Hematopoietic multipotent progenitor cell treated with erythropoietin and hydrocortisone succinate and interleukin-3 and kit ligand, for 6 days (in vitro differentiated cells): ENCODE results near the gene KIF16B.
A peak's percentile ranks its signal among the peaks of the same experiment; 100 is the strongest.

Source experiments
- DNase-seq: peaks from one replicate; pipeline ENCODE4 v3.0.0-alpha.2; 2015

KIF16B gene

DNA sequence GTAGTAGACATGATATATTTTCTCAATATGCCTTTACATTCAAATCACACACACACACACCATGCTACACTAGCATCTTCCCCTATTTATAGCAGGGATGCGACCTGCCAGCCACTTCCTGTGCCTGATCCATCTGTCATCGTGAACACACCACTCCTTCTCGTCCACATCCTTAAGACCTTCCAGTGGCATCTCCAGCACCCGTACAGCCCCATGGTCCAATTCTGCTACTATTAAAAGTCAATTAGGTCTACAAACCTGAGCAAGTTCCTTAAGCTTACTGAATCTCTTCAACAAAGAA, 54.5 kb downstream of the KIF16B start:
- no peak for DNase-seq

DNA sequence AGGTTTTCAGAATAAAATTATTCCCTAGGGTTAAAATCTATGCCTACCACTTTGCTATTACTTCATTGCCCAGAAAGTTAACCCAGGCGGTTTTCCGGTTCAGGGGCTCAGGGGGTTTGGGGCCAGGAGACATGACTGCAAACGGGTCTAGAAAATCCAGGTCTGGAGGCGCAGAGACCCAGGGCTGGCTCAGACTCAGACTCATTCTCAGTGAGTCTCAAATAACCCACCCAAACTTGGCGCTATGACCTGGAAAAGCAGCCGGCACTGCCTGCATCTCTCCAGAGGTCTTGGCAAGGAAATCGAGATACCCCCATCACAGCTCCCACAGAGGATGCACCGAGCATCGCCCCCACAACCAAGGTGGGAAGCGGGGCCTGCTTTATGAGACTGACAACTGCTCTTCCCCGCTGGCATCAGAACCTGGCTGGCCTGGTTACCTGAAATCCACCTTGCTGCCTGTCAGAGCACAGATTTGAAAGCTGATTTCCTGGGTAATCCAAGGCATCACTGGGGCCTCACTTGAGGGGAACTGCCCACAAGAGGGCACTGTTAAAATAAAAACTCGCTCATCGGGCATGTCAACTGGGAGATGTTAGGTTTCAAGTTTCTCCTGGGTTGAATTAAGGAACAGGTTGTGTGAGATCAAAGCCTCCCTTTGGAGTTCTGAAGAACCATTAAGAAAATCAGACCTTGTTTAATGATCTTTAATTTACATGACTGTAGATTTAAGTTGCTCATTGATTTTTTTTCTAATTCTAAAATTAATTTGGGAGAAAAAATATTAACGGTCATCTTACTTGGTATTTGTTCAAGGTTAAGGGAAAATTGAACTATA, 55.1 kb downstream of the KIF16B start:
- peak; percentile 58 for DNase-seq

DNA sequence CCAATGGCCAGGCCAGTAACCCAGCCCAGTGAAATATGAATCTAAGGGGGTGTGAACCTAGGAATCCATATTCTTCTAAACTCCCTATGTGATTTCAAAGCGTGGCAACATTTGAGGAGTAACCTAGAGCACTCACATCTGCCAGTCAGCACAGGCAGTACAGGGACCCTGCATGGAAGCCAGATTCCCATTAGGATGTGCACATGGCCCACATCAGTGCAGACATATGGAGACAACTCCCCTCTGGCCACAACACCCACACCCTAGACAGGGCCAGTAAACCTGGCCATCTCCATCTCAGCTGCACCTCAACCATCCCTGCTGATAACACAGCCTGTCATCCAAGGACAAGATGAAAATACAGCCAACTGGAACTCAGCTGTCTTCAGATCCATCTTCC, 56.5 kb downstream of the KIF16B start:
- DNase-seq = no peak

DNA sequence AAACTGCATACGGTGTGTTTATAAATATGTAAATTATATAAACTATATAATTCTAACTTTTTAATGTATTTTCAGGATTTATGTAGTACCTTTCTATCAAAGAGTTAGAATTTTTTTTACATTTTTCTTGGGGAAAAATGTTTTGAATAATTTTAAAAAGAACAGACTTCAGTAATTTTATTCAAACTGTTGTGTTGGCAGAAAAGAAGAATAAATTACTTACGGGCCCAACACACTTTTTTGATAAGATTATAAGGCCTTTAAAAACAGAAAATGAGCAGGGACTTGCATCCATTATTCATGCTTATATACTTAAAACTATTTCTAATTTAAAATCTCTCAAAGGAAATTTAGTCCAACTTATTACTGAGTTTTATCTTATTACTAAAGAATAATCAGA, 58.2 kb downstream of the KIF16B start:
- DNase-seq = no peak

DNA sequence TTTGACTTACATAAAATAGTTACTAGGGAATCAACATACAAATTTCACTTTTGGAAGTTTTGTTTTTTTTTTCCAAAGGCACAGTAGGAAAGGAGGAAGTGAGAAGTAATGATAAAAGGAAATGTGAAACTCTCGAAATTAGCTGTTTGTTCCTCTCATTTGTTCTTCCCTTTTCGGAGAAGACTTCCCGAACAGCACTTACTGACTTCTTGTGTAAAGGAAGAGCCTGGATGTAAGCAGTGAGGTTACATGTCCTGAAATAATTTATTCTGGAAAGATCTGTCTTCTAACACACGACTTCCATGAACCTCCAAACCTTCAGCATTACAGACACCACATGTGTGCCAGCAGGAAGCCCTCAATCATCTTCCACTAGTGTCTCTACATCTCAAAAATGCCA, 59.1 kb downstream of the KIF16B start:
- DNase-seq = no peak

DNA sequence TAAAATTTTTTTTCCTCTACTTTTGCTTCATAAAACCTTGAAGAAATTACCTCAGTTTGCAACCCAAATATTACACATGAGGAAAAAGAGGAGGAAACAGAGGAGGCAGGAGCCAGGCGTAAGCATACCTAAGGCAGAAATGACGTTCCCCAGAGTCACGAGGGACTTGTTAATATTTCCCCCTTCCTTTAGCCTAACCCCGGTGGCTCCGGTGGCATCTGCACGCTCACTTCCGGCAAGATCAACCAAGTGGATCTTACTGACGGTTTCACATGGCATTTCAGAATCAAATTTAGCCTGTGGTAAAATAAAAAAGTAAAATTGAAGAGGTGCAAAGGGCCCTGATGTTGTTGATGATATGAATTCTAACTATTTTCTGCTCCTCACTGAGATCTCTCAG, 67.4 kb downstream of the KIF16B start:
- DNase-seq = no peak

DNA sequence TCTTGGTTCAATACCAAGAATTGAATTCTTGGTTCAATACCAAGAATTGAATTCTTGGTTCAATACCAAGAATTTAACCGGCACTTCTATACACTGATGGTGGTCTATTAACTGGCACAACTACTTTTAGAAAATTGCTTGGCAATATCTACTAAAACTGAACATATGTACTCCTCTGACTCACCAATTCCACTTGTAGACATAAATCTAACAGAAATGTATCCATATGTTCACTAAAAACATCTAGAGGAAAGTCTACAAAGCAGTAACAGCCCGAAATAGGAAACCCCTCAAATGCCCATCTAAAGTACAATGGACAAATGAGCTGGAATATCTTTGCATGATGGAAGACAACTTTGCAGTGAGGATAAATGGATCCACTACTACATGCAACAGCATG, 71.9 kb downstream of the KIF16B start:
- no peak for DNase-seq

DNA sequence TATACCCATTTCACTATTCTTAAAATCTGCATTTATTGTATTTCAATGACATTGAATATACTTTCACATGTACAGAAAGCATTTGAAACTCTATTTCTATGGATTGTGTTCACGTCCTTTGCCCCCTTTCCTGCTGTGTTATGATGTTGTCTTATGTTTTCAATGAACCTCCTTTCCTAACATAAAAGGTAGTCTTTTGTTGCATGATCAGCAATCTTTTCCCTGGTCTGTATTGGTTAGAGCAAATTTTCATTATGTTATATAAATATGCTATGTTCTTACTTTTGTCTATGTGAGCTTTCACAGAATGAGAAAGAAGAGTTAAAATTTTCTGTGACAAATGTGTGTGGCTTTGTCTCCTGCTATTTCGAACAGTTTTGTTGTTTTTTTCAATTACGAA, 73.1 kb downstream of the KIF16B start:
- no peak for DNase-seq

DNA sequence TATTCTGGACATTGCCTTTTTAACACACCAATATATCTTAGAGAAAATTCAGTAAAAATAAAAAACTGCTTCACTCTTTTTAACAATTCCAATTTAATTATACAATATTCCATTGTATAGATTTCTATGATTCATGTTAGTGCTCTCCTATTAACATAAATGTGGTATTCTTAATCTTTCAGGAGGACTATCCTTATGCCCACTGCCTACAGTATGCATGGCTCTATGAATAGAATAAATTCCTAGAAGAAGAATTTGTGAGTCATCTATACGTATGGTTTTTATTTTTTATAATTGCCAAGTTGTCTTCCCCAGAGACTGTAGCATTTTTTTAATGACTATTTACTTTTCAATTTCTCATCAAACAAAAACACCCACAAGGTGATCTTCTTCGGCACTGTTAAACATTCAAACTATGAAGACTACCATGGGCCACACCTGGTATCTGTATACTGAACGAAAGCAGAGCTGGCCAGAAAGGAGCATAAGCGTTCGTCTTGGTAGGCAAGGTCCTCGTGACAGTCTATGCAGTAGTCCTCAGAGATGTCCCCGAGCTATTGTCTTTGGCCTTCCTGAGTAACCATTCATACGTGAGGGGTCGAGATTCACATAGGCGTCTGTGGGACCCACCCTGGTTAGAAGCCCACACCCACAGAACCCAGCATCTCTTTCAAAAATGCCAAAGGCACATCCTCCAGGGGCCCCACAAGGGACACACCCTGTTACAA, 74.6 kb downstream of the KIF16B start:
- DNase-seq = no peak

DNA sequence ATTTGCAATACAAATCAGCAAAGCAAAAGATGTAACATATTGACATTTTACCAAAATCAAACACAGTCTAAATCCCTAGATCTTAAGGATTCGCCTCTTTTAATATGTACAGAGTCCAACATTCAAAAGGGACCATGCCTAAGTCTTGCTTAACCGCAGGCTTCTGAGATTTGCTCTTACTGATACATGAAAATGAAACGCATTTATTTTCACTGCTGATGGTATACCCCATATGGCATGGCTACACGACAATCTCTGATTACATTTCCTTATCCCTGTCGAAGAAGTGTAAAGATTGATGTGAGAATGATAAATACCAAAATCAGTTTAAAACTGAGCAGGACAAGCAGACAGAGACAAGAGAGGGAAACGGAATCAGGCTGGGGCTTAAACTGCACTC, 75.4 kb downstream of the KIF16B start:
- DNase-seq = no peak

DNA sequence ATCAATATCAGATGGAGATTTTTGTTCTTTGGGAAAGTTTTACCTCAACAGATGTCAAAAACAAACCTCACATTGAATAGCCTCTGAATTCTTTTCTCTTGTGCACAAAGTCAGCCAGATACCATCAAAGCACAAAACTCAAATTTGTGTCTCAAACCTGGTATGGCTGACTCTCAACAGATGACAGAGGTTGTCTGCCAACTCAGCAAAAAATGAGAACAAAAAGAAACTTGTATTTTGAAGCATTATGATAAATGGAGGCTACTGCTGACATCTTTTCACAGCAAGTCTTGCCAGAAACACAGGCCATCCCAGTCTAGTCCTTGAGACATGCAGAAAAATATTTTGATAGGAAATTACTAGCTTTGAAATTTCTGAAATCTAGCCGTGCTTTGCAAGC, 79.8 kb downstream of the KIF16B start:
- DNase-seq = no peak

DNA sequence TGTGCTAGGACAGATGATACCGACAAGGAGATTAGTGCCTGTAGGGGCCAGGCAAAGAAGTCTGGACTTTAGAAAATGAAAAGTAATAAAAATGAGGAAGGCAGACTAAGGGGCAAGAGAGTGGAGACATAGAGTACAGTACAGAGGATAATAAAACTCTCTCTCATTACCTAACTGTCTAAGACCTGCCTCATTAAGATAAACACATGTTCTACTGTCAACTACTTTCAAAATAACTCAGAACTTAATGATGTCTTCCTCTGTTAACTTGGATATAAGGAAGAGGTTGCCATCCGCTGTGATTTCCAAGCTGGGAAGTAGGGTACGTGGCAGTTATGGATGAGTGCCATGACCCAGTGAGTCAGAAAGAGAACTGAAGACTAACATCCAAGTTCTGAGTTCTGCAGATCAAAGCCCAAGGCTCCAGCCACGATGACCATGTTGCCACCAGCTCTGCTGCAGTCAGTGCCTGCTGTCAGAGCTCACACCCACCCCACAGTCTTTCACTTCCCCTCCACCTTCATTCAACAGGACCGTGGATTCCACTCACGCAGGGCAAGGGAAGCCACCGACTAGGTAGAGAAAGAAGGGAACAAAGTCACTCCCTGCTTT, 81.8 kb downstream of the KIF16B start:
- DNase-seq = no peak

DNA sequence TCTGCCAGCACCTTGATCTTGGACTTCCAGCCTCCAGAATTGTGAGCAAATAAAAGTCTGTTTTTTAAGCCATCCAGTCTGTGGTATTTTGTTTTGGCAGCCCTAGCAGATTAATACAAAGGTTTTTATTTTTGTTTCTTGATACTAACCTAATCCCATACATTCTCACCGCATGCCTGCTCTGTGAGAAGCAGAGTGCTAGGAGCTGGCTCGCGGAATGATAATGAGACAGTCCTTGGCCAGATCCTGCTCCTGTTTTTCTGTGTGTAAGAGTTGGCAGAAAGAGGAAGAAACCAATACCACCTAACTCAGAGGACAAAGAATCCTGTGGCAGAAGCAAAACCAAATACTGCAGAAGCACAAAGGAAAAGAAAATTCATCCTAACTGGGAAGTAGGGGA, 82.6 kb downstream of the KIF16B start:
- no peak for DNase-seq

DNA sequence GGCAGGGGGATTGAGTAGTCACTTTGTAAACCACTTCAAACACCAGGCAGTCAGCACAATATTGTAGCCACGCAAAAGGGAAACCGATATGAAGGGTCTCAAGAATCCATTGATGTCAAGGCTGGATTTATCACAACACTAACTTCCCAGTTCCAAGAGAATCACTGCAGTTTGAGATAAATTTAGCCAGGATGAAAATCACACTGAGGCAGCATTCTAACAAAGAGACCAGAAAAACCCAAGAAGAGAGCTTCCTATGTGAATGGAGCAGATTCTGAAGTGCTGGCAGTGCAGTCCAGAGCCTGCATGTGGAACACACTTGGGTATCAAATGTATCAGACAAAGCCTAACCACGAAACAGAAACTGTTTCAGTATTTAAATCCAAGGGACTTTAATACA, 84.6 kb downstream of the KIF16B start:
- no peak for DNase-seq

DNA sequence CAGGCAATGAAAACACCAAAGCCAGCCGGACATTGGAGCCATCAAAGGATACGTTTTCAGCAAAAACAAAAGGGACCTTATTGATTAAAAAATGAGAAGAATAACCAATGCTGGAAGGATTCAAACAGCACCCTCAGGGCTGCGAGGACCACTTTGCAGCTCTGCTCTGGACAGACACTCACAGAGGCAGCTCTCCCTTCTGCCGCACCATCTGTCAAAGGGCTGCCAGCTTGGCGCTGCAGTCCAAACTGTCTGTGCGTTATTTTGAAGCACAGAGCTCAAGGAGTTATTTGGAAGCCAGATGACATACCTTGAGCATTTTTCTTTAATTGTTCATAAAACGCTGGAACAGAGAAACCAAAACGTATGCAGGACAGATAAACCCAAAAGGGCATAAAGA, 85.2 kb downstream of the KIF16B start:
- no peak for DNase-seq

DNA sequence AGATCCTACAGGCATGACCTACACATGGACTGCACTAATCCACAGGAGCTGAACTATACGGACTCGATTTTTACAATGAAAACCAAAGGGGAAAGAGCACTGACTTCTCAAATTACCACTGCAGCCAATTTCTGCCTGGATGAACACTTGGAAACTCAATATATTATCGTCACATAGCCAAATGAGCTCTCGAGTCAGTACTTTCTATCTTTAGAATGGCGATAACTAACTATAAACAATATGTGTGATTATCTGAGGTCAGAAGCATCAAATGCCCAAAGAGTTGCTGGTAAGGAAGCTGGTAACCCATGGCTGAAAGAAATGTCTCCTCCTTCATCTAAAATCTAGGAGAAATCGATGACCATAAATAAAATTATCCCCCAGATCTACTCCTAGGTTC, 86.7 kb downstream of the KIF16B start:
- DNase-seq = no peak

DNA sequence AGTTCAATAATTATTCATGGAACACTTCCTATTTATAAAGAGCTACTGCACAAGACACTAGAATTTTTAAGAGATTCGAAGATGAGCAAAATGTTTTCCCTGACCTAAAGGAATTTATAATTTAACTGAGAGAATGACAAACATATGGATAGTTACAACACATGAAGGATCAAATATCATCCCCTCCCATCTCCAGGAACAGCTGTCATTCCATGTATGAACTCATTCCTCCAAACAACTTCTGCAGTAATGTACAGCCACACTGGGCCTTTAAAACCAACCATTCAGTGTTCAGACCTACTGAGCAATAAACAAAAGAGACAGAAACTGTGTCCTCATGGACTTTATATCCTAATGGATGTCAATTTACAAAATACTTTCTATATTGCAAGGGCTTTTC, 87.8 kb downstream of the KIF16B start:
- DNase-seq = no peak

DNA sequence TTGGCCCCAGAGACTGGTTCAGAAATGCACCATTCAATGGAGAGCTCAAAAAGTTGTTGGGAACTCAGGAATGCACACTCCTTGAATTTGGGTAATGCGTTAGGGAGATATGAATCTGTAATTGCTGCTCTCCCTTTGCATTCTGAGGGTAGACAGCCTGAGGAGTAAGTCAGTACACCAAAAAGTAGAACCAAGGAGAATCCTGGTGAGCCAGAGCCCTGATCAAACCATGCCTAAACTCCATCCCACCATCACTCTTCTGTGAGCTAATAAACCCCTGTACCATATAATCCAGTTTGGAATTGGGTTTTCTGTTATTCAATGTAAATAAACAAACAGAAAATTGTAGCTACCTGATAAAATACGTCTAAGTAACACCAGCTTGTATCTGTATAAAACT, 90.2 kb downstream of the KIF16B start:
- no peak for DNase-seq

DNA sequence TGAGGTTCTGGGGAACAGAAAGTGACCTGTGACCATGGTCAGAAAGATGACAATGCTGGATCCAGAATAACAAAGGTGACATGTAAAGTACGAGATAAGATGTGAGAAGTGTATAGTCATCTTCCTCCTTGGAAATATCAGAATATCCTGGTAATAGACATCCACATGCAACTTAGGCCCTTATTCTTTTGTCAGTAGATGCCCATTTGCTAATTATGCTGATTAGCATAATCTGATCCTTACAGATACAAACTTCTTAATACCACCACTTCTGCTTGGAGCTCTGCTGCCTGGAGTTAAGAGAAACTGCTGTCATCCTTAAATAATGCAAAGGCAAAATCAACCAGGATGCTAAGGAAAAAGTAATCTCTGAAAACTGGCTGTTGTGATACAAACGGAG, 91.3 kb downstream of the KIF16B start:
- DNase-seq = no peak

DNA sequence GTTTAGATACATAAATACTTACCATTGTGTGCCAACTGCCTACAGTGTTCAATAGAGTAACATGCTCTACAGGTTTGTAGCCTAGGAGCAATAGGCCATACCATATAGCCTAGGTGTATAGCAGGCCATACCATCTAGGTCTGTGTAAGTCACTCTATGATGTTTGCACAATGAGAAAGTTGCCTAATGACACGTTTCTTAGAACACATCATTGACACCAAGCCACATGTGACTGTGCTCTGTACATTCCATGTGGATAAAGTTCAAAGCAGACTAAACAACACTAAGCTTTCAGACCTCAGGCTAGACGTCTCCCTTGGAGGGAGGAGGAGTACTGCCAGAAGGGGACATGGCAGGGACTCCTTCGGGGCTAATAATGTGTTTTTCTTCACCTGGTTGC, 93.6 kb downstream of the KIF16B start:
- DNase-seq = no peak

DNA sequence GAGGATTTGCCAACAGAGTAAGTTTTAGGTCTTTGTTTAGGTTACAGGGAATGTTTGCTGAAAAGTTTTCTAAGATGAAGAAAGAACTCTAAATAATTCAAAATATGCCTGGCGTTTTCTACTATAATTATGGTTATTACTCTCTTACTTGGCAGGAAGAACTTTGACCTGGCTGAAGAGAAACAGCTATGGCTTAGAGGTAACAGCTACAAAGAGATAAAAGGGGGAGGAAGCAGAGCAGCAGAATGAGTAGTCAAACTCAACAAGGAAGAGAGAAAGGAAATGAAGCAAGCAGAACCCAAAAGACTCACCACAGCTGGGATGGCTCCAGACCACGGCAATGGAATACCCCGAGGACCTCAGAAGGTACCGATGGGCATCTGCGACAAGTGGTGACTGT, 95.6 kb downstream of the KIF16B start:
- no peak for DNase-seq

DNA sequence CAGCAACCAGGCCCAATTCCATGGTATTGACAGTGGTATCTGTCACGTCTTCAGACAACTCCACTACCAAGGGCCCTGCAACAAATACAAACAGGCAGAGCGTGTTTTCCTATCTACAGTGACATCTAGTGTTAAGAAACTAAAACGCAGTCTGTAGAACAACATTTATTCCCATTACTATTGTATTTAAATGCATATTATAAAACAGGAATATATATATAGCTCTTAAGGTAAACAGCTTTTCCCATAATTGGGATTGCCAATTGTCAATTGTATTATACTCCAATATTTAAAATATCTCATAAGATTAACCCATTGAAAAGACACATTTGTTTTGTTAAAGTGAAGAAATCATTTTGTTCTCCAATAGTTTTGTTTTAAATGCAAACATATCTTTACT, 97.2 kb downstream of the KIF16B start:
- peak; percentile 64 for DNase-seq

DNA sequence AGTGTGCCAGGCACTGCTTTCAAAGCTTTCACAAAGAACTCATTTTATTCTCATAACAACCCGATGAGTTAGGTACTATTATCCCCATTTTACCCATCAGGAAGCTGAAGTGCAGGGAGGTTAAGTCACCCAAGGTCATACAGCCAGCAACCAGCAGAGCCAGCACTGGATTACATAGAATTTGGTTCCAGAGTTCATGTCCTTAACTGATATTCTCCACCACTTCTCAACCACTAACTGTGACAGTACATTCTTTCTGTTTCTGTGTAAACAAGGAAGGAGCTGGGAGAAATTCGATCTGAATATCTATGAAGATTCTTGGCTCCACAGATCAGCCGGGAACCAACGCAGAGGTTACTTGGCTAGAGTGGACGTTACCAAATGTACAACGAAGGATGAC, 98.0 kb downstream of the KIF16B start:
- DNase-seq = no peak

DNA sequence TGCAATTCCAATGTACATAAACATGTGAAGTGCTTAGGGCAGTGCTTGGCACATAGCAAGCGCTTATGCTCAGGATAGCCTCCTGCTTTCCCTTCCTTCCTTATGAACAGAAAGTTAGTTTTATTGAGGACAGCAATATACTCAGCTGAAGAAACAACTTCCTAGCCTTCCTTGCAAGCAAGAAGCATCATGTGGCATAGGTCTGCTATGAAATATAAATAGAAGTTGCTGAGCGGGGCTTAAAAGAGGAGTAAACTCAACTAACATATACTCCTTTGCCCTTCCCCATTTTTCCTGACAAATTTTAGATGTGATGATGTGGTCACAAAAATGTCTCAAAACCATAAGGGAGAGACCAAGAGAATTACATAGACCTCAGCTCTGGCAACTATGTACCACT, 98.9 kb downstream of the KIF16B start:
- DNase-seq = no peak
